HG03060 (cell line): Measurements from ENCODE around the gene ZNF648.
"Not testable (repeated sequence)": the region's sequence is repeated elsewhere in the genome, so short reads cannot be mapped to it uniquely, and the experiment has no call there.

Source experiments
- ATAC-seq: cut with Tn5 transposase; IDR thresholded peaks from one replicate; pipeline ENCODE4 v1.9.1; 2021; ENCODE audit warnings: low read depth, moderate number of reproducible peaks; ENCODE audit not compliant: unreplicated experiment

The ZNF648 gene

DNA sequence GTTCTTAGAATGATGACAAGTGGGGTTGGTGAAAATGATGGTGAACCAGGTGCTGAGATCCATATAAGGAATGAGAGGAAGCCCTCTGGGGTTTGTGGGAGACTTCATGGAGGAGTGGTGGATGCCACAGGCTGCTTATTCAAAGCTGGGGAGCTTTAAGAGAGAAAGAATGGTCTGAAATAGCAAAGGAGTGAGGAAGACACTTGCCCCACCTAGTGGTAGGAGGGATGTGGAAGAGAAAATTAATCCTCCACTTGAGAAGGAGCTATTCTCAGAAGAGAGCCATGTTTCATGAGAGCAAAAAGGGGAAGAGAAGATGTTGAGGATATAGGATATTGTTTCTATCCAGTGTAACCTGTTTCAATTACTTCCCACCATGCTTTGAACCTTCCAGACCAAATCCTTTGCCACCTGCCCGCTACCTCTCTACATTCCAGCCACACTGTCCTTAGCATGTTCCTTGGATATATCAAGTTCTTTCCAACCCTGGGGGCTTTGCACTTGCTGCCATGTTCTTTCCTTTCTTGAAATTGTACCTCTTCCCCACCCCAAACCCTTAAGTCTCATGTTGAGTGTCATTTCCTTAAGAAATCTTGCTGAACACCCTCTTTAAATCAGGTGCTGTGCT is 19.6 kb upstream of the ZNF648 start:
- no peak for ATAC-seq

GRCh38 chr1:182080040-182080439 is 18.5 kb upstream of the ZNF648 start:
- no peak for ATAC-seq

DNA sequence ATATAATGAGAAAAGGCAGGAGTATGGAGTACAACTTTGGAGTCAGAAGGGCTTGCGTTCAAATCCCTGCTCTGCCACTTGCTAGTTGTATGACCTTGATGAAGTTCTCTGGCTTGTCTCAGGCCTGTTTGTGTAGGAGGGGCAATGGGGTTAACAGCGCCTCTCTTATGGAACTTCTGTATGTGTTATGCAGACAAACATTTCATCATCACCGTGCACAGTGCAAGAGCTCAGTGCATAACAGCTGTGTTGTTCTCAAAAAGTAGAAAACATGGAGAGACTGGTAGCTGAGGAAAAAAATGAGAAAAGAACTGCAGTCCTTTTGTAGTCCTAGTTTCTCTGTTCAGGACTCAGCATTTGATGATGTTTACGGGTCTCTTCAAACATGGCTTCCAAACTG is 10.4 kb upstream of the ZNF648 start:
- ATAC-seq, result no peak

- ATAC-seq, result no peak
Observed at GRCh38 chr1:182069028-182069466, 7.5 kb upstream of the ZNF648 start.

DNA sequence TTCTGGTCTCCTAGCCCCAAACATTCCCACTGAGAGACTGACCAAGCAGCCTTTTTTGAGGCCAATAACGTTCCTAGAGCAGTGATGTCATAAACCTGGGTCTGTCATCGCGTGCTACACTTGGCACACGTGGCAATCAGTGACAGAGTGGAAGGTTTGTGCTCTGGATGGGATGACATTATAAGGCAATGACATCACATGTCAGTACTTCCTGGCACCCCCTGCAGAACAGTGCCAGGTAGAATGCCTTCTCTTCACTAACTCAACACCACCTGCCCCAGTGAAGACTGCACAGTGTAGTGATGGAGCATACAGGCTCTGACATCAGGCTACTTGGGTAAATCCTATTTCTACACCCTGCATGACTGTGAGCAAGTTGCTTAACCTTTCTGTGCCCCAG is 5.4 kb upstream of the ZNF648 start:
- ATAC-seq, result no peak

DNA sequence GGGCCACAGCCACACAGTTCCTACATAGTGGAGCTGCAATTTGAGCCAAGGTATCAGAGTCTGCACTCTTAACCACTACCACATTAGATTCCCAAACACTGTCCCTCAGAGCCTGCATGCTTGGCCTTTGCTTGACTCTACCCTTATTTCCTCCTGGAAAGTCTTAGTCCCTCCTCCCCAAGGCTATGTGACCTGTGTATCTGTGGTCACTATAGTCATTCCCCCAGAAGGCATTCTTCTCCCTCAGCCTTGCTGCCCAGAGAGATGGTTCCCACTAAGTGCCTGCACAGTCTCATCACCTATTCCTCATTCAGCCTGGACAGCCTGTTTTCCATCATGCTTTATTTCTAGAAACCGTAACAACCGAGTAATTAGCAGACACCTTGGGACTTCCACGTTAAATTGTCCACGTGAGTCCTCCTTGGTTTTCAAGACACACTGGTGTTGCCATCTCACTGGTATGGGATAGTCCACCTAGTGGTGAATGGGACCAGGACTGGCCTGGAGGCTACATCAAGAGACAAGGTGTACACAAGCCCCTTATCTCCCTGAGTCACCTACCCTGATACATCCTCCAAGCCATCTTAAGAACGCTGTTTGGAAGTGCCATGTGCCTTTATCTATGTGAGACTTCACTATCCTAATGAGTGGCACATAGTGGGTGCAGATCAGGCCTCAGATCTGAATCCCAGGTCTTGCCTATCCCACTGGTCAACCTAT is 3.8 kb upstream of the ZNF648 start:
- no peak for ATAC-seq

DNA sequence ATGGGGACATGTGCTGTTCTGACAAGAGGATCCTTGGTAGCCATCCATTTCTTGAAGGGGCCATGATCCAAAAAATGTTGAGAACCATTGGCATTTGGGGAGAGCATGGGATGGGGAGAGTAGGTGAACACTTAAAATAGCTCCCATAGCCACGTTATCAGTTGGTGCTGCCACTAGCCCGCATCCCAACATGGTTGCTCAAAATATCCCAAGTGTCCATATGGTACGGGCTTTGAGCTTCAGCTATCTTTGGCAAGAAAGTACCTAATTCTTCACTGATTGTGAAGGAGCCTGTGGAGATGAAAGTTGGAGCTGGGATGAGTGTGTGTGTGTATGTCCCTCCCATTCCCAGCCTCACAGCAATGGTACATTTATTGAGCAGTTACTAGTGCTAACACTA is 3.1 kb upstream of the ZNF648 start:
- no peak for ATAC-seq

DNA sequence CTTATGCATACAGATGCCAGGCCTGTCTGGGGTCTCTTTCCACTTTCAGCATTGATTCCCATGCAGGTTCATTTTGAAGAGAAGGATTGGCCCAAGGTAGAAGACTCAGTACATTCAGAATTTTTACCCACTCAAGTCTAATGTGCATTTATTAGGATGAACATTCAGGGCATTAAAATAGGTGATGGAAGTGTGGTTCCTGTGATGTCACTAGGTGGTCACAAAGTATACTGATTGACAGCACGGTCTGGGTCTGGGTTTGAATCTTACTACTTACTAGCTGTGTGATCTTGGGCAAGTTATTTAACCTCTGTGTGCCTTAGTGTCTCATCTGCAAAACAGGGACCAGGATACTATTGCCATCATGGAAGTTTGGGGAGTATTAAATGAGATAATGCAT is 711 bp upstream of the ZNF648 start:
- no peak for ATAC-seq

DNA sequence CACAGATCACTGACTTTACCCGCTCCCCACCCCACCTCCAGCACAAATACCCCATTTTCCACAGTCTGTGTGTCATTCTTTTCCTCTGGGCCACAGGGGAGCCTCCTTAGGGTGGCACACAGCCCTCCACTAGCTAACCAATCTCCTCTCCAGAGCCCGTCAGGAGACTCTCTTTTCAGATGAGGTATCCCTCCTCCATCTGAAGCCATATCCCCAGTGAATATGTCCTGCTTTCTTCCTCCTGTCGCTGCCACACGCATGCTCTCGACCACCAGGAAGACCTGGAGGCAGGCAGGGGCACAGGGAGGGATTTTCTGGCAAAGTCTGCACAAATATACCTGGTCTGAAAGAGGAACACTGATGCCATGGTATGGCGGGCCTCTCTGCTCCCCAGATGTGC is 635 bp downstream of the ZNF648 start:
- no peak for ATAC-seq

- no peak for ATAC-seq
Observed at GRCh38 chr1:182059936-182060335, 1.6 kb downstream of the ZNF648 start.

- ATAC-seq, result no peak
Observed at GRCh38 chr1:182056601-182057366, 4.7 kb downstream of the ZNF648 start.

- ATAC-seq, result no peak
Observed at GRCh38 chr1:182054698-182055326, 6.7 kb downstream of the ZNF648 start.

DNA sequence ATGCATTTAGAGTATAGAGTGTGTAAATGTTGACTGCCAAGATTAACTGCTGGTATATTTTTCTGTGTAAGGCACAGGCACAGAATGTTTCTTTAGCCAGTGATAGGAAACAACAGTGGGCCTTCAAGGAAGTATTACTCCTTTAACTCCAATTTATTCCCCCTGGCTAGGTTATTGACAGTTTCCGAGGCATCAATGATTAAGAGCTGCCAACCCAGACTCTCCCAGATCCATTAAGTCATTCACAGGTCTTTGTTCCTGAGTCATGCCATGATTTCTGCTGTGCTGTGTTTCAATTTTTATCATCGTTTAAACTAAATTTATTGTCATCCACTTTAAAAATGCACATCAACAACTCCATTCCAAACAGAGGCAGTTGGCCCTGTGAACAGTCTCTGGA is 9.2 kb downstream of the ZNF648 start:
- ATAC-seq, result no peak

- ATAC-seq, result no peak
Observed at GRCh38 chr1:182051938-182052337, 9.6 kb downstream of the ZNF648 start.

DNA sequence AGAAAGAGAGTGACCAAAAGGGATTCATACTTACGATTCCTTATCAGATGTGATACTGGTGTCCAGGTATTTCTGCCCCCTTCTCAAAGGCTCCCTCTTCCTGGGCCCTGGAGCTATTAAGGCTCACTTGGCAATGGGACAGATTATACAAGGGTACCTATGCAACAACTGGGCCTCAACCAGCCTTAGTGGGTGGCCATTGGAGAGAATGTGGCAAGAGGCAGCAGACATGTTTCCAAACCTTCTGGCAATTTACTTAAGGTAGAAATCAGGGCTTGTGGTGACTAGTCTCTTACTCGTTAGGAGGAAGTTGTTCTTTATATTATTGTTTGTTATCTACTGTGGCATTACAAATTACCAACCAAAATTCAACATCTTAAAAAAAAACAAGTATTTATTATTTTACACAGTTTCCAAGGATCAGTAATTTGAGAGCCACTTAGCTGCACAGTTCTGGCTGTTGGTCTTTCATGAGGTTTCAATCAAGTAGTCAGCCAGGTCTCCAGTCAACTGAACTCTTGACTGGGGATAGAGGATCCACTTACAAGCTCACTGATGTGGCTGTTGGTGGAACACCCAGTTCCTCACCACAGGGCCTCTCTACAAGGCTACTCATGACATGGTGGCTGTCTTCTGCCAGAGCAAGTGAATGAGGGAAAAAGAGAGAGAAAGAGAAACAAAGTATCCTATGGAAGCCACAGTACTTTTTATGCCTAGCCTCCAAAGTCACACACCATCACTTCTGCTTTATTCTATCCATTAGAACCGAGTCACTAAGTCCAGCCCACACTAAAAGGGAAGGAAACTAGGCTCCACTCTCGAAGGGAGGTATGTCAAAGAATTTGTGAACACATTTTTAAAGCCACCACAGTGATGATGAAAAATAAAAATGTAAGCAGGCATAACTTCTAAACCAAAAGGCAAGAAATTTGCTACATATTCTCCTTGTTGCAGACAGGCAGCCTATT is 10.7 kb downstream of the ZNF648 start:
- no peak for ATAC-seq

GRCh38 chr1:182048562-182048961 is 12.9 kb downstream of the ZNF648 start:
- no peak for ATAC-seq

DNA sequence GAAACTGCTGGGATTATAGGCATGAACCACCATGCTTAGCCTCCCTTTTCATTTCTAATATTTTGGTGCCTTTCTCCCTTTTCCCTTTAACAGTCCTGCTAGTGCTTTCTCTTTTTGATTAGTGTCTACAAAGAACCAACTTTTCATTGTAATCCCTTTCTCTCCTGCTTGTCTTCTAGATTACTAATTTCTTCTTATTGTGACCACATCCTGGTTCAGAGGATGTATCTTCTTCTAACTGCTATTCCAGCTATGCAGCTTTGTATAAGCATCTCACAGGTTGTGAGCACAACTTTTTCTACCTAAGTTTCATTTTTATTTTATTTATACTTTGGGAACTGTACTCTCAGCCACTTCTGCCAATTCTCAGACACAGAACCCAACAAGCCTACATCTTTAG is 14.7 kb downstream of the ZNF648 start:
- ATAC-seq, result no peak

GRCh38 chr1:182045481-182045880 is 16.0 kb downstream of the ZNF648 start:
- ATAC-seq, result not testable (repeated sequence)

DNA sequence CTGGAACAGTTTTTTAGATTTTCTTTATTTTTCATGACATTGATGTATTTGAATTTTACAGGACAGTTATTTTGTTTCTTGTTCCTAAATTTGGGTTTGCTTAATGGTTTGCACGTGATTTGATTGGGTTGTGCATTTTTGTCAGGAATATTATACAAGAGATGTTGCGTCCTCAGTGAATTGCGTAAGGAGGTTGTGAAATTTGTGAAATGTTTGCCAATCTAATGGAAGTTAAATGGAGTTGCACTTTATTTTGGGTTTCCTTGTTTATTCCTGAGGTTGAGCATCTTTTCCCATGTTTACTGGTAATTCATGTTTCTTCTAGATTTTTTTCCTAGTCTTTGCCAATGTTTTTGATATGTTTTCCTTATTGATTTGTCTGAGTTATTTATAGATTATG is 19.9 kb downstream of the ZNF648 start:
- no peak for ATAC-seq

GRCh38 chr1:182038220-182038619 is 23.3 kb downstream of the ZNF648 start:
- no peak for ATAC-seq
